Measurements from ENCODE around the gene PMPCA. TPM values are rescaled to one million over a fixed set of nuclear protein-coding genes. Genes with fewer than 3 reads are reported as not detected.

Gene PMPCA
- total and polyA plus RNA-seq, 2 of the 8 experiments (the other 6 are each of a cell fraction or from before 2014, with no cell fraction given) = 60.0 to 88.2 TPM

- TF ChIP-seq CBX5 (IDR thresholded peaks at IDR 0.05; ENCODE audit: low read depth, low read length) = no peak
- no peak for TF ChIP-seq POU5F1 (IDR thresholded peaks at IDR 0.05; ENCODE audit: low read depth, low read length)
- TF ChIP-seq BACH1 (IDR thresholded peaks at IDR 0.05; ENCODE audit: low read length) = peak; percentile 48; the same call in 1 of the 2 replicates
- peak; percentile 45 to 68 for TF ChIP-seq RAD21 (IDR thresholded peaks at IDR 0.05 in 1 of 2, conservative IDR thresholded peaks at IDR 0.05 in 1 of 2; ENCODE audit: low read depth in 2 of 2, low read length in 2 of 2)
- 0 out of 2 replicates have a peak, but pooled peaks have one; percentile 56 for TF ChIP-seq ATF3 (IDR thresholded peaks at IDR 0.05; ENCODE audit: insufficient read depth, low read depth, low read length)
- no peak for TF ChIP-seq KDM5A (IDR thresholded peaks at IDR 0.05; ENCODE audit: low read length)
- TF ChIP-seq HDAC2 (IDR thresholded peaks at IDR 0.05; ENCODE audit: borderline replicate concordance in 1 of 2, low read depth in 2 of 2, low read length in 2 of 2) = peak; percentile 72 to 83; a peak in 2 of 4 replicates
- peak; percentile 86 for TF ChIP-seq TCF12 (IDR thresholded peaks at IDR 0.05; ENCODE audit: low read depth, low read length)
- peak in 1 of 2 experiments; percentile 79; a peak in 2 of 3 replicates for TF ChIP-seq POLR2A (IDR thresholded peaks at IDR 0.05; ENCODE audit: control extremely low read depth in 1 of 2, low read depth in 2 of 2, low read length in 2 of 2)
- no peak for TF ChIP-seq CHD1 (IDR thresholded peaks at IDR 0.05; ENCODE audit: low read depth, low read length)
- no peak for TF ChIP-seq SP2 (IDR thresholded peaks at IDR 0.05; ENCODE audit: low read length)
- 0 out of 2 replicates have a peak, but pooled peaks have one; percentile 18 for TF ChIP-seq SRF (IDR thresholded peaks at IDR 0.05; ENCODE audit: low read depth, low read length)
- no peak for TF ChIP-seq NANOG (IDR thresholded peaks at IDR 0.05; ENCODE audit: insufficient read depth, low read depth, low read length, poor library complexity, severe bottlenecking)
- peak; percentile 94 to 96; a peak in 3 of 4 replicates for TF ChIP-seq SIN3A (conservative IDR thresholded peaks at IDR 0.05 in 1 of 2, IDR thresholded peaks at IDR 0.05 in 1 of 2; ENCODE audit: low read depth in 1 of 2, low read length in 2 of 2)
Measured at GRCh38 chr9:136363106-136363948, 47.1 kb upstream of the PMPCA start, which contains the start of gene DNLZ (continued).

Data from H1 (cell line).